Measurements from ENCODE around the gene IL2RA.
"Not testable (repeated sequence)": the region's sequence is repeated elsewhere in the genome, so short reads cannot be mapped to it uniquely, and the experiment has no call there.

The IL2RA gene

GRCh38 chr10:6056411-6057135, 5.6 kb downstream of the IL2RA start:
- DNase-seq: no peak

- DNase-seq: no peak
Measured at GRCh38 chr10:6055929-6056328, 6.2 kb downstream of the IL2RA start.

GRCh38 chr10:6054884-6055283, 7.3 kb downstream of the IL2RA start:
- DNase-seq: no peak

GRCh38 chr10:6053816-6054631, 8.1 kb downstream of the IL2RA start:
- peak; percentile 26 for DNase-seq

GRCh38 chr10:6053303-6053702, 8.9 kb downstream of the IL2RA start:
- no peak for DNase-seq

- no peak for DNase-seq
Measured at GRCh38 chr10:6052247-6053221, 9.6 kb downstream of the IL2RA start.

GRCh38 chr10:6050801-6051445, 11.2 kb downstream of the IL2RA start:
- DNase-seq: peak; percentile 10

- no peak for DNase-seq
Measured at GRCh38 chr10:6049031-6049400, 13.2 kb downstream of the IL2RA start.

- DNase-seq: no peak
Measured at GRCh38 chr10:6048281-6049030, 13.7 kb downstream of the IL2RA start.

GRCh38 chr10:6047847-6048246, 14.3 kb downstream of the IL2RA start:
- DNase-seq: no peak

GRCh38 chr10:6046773-6047611, 15.2 kb downstream of the IL2RA start:
- no peak for DNase-seq

- no peak for DNase-seq
Measured at GRCh38 chr10:6045878-6046772, 16.0 kb downstream of the IL2RA start.

GRCh38 chr10:6045314-6045848, 16.8 kb downstream of the IL2RA start:
- no peak for DNase-seq

- no peak for DNase-seq
Measured at GRCh38 chr10:6044751-6045313, 17.3 kb downstream of the IL2RA start.

- no peak for DNase-seq
Measured at GRCh38 chr10:6044060-6044459, 18.1 kb downstream of the IL2RA start.

GRCh38 chr10:6043377-6043776, 18.8 kb downstream of the IL2RA start:
- not testable (repeated sequence) for DNase-seq

GRCh38 chr10:6040205-6040604, 22.0 kb downstream of the IL2RA start:
- no peak for DNase-seq

- no peak for DNase-seq
Measured at GRCh38 chr10:6039711-6040110, 22.5 kb downstream of the IL2RA start.

- no peak for DNase-seq
Measured at GRCh38 chr10:6038071-6038631, 24.0 kb downstream of the IL2RA start.

Data from NCI-H69 (cell line).